ENCODE results near the gene PIH1D2. TPM values are rescaled to one million over a fixed set of nuclear protein-coding genes. Genes with fewer than 3 reads are reported as not detected.

PIH1D2 gene
- total and polyA plus RNA-seq, 2 donors (not counting 1 experiment from before 2014, with no cell fraction given) = 0.06 to 0.67 TPM

GRCh38 chr11:112086422-112087191 lies 12.8 kb upstream of the PIH1D2 start, which contains the start of the genes SDHD and TIMM8B:
Gene SDHD (plus strand): TSS chr11:112086873. CDS start chr11:112086908, 35 bp downstream.
Gene TIMM8B (minus strand): TSS chr11:112086756. CDS start chr11:112086723, 33 bp downstream.
- Histone ChIP-seq H3K27ac (ENCODE audit: low read length in 2 of 2) (peak within 1 kb of the TSS; percentile 77 to 91), H3K4me3 (ENCODE audit: control extremely low read depth in 1 of 5, extremely low read depth in 1 of 5, insufficient read depth in 1 of 5, low read depth in 2 of 5, low read length in 4 of 5) (peak within 1 kb of the TSS; percentile 73 to 100 (median 97)), H2AFZ (ENCODE audit: insufficient read depth, low read depth, low read length, poor library complexity, severe bottlenecking) (peak within 1 kb of the TSS; percentile 91), H3K4me2 (replicated peaks; ENCODE audit: low read depth, low read length, poor library complexity, severe bottlenecking) (peak within 1 kb of the TSS; percentile 91), H3K4me1 (ENCODE audit: control insufficient read depth in 2 of 2, insufficient read depth in 2 of 2, low read length in 2 of 2) (peaks cover 18 to 21% of the 10 kb centered on the region in 2 donors), H3K9me3 (ENCODE audit: control extremely low read depth in 1 of 3, control insufficient read depth in 2 of 3, insufficient read depth in 1 of 3, low read length in 2 of 3) (no peaks in the 10 kb centered on the region), H3K9ac (ENCODE audit: low read length) (peak within 1 kb of the TSS; percentile 93), H4K20me1 (ENCODE audit: control insufficient read depth, insufficient read depth, low read length, poor library complexity, severe bottlenecking) (no peaks in the 10 kb centered on the region), H3K27me3 (replicated peaks in 1 of 4; ENCODE audit: control extremely low read depth in 1 of 4, control insufficient read depth in 3 of 4, insufficient read depth in 4 of 4, low read length in 3 of 4) (no peaks in the 10 kb centered on the region), H3K79me2 (ENCODE audit: control insufficient read depth, insufficient read depth, low read length) (peaks cover 48% of the 10 kb centered on the region), H3K36me3 (replicated peaks in 1 of 2; ENCODE audit: control extremely low read depth in 1 of 2, control insufficient read depth in 1 of 2, extremely low read depth in 1 of 2, insufficient read depth in 2 of 2, low read length in 1 of 2) (peaks cover 1 to 58% of the 10 kb centered on the region in 2 experiments)
- CTCF ChIA-PET = interaction anchor here (0.6 to 2.0 kb wide), 8 partner anchors 10 to 194 kb away, joined by 3 to 6 read pairs (median 4); no protein-coding TSS in a partner anchor
- DNase-seq (peak; percentile 98), ATAC-seq (ENCODE audit: low read depth) (peak; percentile 89)
- Mint-ChIP-seq H3K27me3 (no peaks in the 10 kb centered on the region), H3K27ac (peak within 1 kb of the TSS; percentile 93), H3K4me3 (peak within 1 kb of the TSS; percentile 89), H3K4me1 (peaks cover 42% of the 10 kb centered on the region), H3K9me3 (ENCODE audit: insufficient read depth) (no peaks in the 10 kb centered on the region)
- intact Hi-C loops (cut with micrococcal nuclease) = loop anchor here (1.0 to 2.0 kb wide), 7 partner anchors 12 to 1686 kb away; partner anchors contain the start of genes ALG9, CFAP68, DLAT and FDXACB1
- POLR2A ChIA-PET = interaction anchor here (1.0 to 1.4 kb wide), 4 partner anchors 12 to 215 kb away, joined by 3 to 4 read pairs (median 4); partner anchors contain the start of genes ALG9 and NKAPD1
- TF ChIP-seq, protein P1, sequence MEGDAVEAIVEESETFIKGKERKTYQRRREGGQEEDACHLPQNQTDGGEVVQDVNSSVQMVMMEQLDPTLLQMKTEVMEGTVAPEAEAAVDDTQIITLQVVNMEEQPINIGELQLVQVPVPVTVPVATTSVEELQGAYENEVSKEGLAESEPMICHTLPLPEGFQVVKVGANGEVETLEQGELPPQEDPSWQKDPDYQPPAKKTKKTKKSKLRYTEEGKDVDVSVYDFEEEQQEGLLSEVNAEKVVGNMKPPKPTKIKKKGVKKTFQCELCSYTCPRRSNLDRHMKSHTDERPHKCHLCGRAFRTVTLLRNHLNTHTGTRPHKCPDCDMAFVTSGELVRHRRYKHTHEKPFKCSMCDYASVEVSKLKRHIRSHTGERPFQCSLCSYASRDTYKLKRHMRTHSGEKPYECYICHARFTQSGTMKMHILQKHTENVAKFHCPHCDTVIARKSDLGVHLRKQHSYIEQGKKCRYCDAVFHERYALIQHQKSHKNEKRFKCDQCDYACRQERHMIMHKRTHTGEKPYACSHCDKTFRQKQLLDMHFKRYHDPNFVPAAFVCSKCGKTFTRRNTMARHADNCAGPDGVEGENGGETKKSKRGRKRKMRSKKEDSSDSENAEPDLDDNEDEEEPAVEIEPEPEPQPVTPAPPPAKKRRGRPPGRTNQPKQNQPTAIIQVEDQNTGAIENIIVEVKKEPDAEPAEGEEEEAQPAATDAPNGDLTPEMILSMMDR (IDR thresholded peaks at IDR 0.05) = peak; percentile 26
- no peak for TF ChIP-seq EZH2 (IDR thresholded peaks at IDR 0.05; ENCODE audit: borderline replicate concordance, insufficient read depth, low read depth, low read length, poor library complexity, severe bottlenecking)
- under 1% methylated on average over 37 of the region's 45 CpGs for whole genome bisulfite sequencing (ENCODE audit: insufficient coverage)
